SK-N-SH (cell line): ENCODE results near the gene CFAP210. TPM values are rescaled to one million over a fixed set of nuclear protein-coding genes. Genes with fewer than 3 reads are reported as not detected.

Source experiments
- CTCF ChIA-PET: fragments of 300-600, 350-600 bp; formaldehyde crosslinking; extraction: SDS; loops from one replicate; lab custom pipeline; 2021; lab: Yijun Ruan, JAX
- POLR2A ChIA-PET: fragments of 350-600 bp; sonication (Branson Sonifier 250); formaldehyde crosslinking; extraction: SDS; loops from one replicate; lab custom pipeline; 2020; ENCODE audit warnings: antibody characterized with exemption, inconsistent platforms; lab: Yijun Ruan, JAX
- DNase-seq: peaks from one replicate; pipeline ENCODE4 v3.0.0; 2012
- H2AFZ ChIP-seq: fragments of 200-600 bp; sonication (generic); 2 replicates; pipeline ENCODE4 v1.8.1; 2016; ENCODE audit warnings: antibody characterized with exemption, mild to moderate bottlenecking, low read depth
- H3F3A ChIP-seq: fragments of 200-600 bp; sonication (generic); replicated peaks from 2 replicates; pipeline ENCODE3; 2016; ENCODE audit warnings: antibody characterized with exemption, mild to moderate bottlenecking; ENCODE audit not compliant: insufficient read depth
- H3K27ac ChIP-seq, 2 experiments: fragments of 200-500 bp in 1 of 2; fragments of 200-600 bp in 1 of 2; sonication (Bioruptor generic) in 1 of 2; sonication (generic), shearing (Covaris generic) in 1 of 2; 2 replicates each; pipeline versions ENCODE4 v1.5.1 to v1.6.1; 2014 to 2016; ENCODE audit warnings: low read depth in 2 of 2, inconsistent platforms in 1 of 2, low read length in 1 of 2, mild to moderate bottlenecking in 1 of 2, mixed read lengths in 1 of 2
- H3K27me3 ChIP-seq: fragments of 200-600 bp; sonication (generic), shearing (Covaris generic); 2 replicates; pipeline ENCODE4 v1.6.1; 2016; ENCODE audit warnings: mixed run types; ENCODE audit not compliant: insufficient read depth
- H3K36me3 ChIP-seq, 2 experiments: fragments of 200-500 bp in 1 of 2; fragments of 200-600 bp in 1 of 2; sonication (Bioruptor generic) in 1 of 2; sonication (generic) in 1 of 2; replicated peaks in 1 of 2; 2 replicates each; pipeline versions ENCODE3 to v1.5.1; 2014 to 2016; ENCODE audit warnings: low read length in 1 of 2, mild to moderate bottlenecking in 1 of 2; ENCODE audit not compliant: insufficient read depth in 2 of 2, control insufficient read depth in 1 of 2
- H3K4me1 ChIP-seq, 2 experiments: fragments of 200-500 bp in 1 of 2; fragments of 200-600 bp in 1 of 2; sonication (Bioruptor generic) in 1 of 2; sonication (generic), shearing (Covaris generic) in 1 of 2; 2 replicates each; pipeline versions ENCODE4 v1.5.1 to v1.6.1; 2014 to 2016; ENCODE audit warnings: low read depth in 1 of 2, low read length in 1 of 2, mixed run types in 1 of 2; ENCODE audit not compliant: insufficient read depth in 2 of 2, control insufficient read depth in 1 of 2
- H3K4me2 ChIP-seq: fragments of 200-600 bp; sonication (generic), shearing (Covaris generic); 2 replicates; pipeline ENCODE4 v1.6.1; 2017; ENCODE audit warnings: mixed run types
- H3K4me3 ChIP-seq, 2 experiments: fragments of 200-500 bp in 1 of 2; fragments of 200-600 bp in 1 of 2; sonication (Bioruptor generic) in 1 of 2; sonication (generic), shearing (Covaris generic) in 1 of 2; 2 replicates each; pipeline versions ENCODE4 v1.5.1 to v1.8.1; 2014 to 2016; ENCODE audit warnings: low read depth in 2 of 2, inconsistent platforms in 1 of 2, low read length in 1 of 2, mild to moderate bottlenecking in 1 of 2, mixed read lengths in 1 of 2, moderate library complexity in 1 of 2
- H3K79me2 ChIP-seq: fragments of 200-600 bp; sonication (generic); 2 replicates; pipeline ENCODE4 v1.8.1; 2017; ENCODE audit warnings: mild to moderate bottlenecking; ENCODE audit not compliant: insufficient read depth
- H3K9ac ChIP-seq: fragments of 200-600 bp; sonication (generic); 2 replicates; pipeline ENCODE4 v1.6.1; 2017; ENCODE audit warnings: mixed run types
- H3K9me2 ChIP-seq: fragments of 200-600 bp; sonication (generic); 2 replicates; pipeline ENCODE4 v1.6.1; 2017; ENCODE audit warnings: mixed run types
- H3K9me3 ChIP-seq: fragments of 200-600 bp; sonication (generic); 2 replicates; pipeline ENCODE4 v1.6.1; 2017; ENCODE audit warnings: mixed run types, mild to moderate bottlenecking, moderate library complexity
- H4K20me1 ChIP-seq: fragments of 200-600 bp; sonication (generic); 2 replicates; pipeline ENCODE4 v1.6.1; 2017; ENCODE audit warnings: mild to moderate bottlenecking, mixed run types; ENCODE audit not compliant: insufficient read depth
- CHD2 ChIP-seq: fragments of 150-350 bp; IDR thresholded peaks from 2 replicates; pipeline ENCODE4 v1.6.1; 2018; ENCODE audit warnings: low read length; ENCODE audit not compliant: partially characterized antibody
- ELF1 ChIP-seq: IDR thresholded peaks from 2 replicates; pipeline ENCODE4 v1.4.0; 2012
- EZH2phosphoT487 ChIP-seq: fragments of 200-600 bp; sonication (generic); IDR thresholded peaks from 2 replicates; pipeline ENCODE4 v1.6.1; 2017; ENCODE audit warnings: low read depth, mixed run types, mild to moderate bottlenecking, antibody characterized with exemption, moderate library complexity, borderline replicate concordance
- FOSL2 ChIP-seq: IDR thresholded peaks from 2 replicates; pipeline ENCODE4 v1.4.0; 2012; ENCODE audit warnings: low read depth, mild to moderate bottlenecking, moderate library complexity, borderline replicate concordance
- FOXJ3 ChIP-seq: sonication (generic); formaldehyde crosslinking; IDR thresholded peaks from 2 replicates; pipeline ENCODE4 v1.5.1; 2020; ENCODE audit warnings: mild to moderate bottlenecking, missing genetic modification reagents
- FOXM1 ChIP-seq: IDR thresholded peaks from 2 replicates; pipeline ENCODE4 v1.4.0; 2012; ENCODE audit warnings: low read depth, mild to moderate bottlenecking
- MAX ChIP-seq: IDR thresholded peaks from 2 replicates; pipeline ENCODE4 v1.4.0; 2012; ENCODE audit warnings: low read depth
- NFIC ChIP-seq: IDR thresholded peaks from 2 replicates; pipeline ENCODE4 v1.4.0; 2012; ENCODE audit warnings: borderline replicate concordance
- POLR2AphosphoS5 ChIP-seq: IDR thresholded peaks from 2 replicates; pipeline ENCODE4 v1.6.1; 2012; ENCODE audit warnings: low read depth, low read length
- REST ChIP-seq: IDR thresholded peaks from 2 replicates; pipeline ENCODE4 v1.6.1; 2012; ENCODE audit warnings: mild to moderate bottlenecking, low read depth, low read length, moderate library complexity
- RXRA ChIP-seq: IDR thresholded peaks from 2 replicates; pipeline ENCODE4 v1.4.0; 2012; ENCODE audit warnings: low read depth, mild to moderate bottlenecking, borderline replicate concordance
- SIN3A ChIP-seq: IDR thresholded peaks from 2 replicates; pipeline ENCODE4 v1.6.1; 2012; ENCODE audit warnings: low read depth, mild to moderate bottlenecking, low read length, moderate library complexity, borderline replicate concordance
- TCF12 ChIP-seq: IDR thresholded peaks from 2 replicates; pipeline ENCODE4 v1.4.0; 2012
- TEAD4 ChIP-seq: IDR thresholded peaks from 2 replicates; pipeline ENCODE4 v1.4.0; 2012; ENCODE audit warnings: mild to moderate bottlenecking, borderline replicate concordance; ENCODE audit not compliant: insufficient read depth
- USF2 ChIP-seq: fragments of 150-350 bp; IDR thresholded peaks from 2 replicates; pipeline ENCODE4 v1.6.1; 2017; ENCODE audit warnings: antibody characterized with exemption, low read length, low read depth, borderline replicate concordance
- WGBS: methylation state at CpG from one replicate; pipeline ENCODE4 v1.1.6; 2017; ENCODE audit warnings: low lambda C conversion rate; 5-methylcytosine and 5-hydroxymethylcytosine counted together
- polyA plus RNA-seq, 3 experiments: library from polyadenylated mRNA; depleted of rRNA; stranded (reverse); fragments of >200 nt; gene quantifications; 2 replicates each; pipeline ENCODE4 v1.2.3, GENCODE V29; 2012
- TF ChIP-seq, protein P1 (sequence below): fragments of 200-600 bp; sonication (generic); IDR thresholded peaks from 2 replicates; pipeline ENCODE4 v1.6.1; 2017; ENCODE audit warnings: antibody characterized with exemption, mild to moderate bottlenecking, moderate library complexity
- TF ChIP-seq, protein P2 (sequence below): IDR thresholded peaks from 2 replicates; pipeline ENCODE4; 2012

CFAP210 gene
- polyA plus RNA-seq, 1 of the 3 experiments (the other 2 are of a cell fraction), result 0.03 TPM

DNA sequence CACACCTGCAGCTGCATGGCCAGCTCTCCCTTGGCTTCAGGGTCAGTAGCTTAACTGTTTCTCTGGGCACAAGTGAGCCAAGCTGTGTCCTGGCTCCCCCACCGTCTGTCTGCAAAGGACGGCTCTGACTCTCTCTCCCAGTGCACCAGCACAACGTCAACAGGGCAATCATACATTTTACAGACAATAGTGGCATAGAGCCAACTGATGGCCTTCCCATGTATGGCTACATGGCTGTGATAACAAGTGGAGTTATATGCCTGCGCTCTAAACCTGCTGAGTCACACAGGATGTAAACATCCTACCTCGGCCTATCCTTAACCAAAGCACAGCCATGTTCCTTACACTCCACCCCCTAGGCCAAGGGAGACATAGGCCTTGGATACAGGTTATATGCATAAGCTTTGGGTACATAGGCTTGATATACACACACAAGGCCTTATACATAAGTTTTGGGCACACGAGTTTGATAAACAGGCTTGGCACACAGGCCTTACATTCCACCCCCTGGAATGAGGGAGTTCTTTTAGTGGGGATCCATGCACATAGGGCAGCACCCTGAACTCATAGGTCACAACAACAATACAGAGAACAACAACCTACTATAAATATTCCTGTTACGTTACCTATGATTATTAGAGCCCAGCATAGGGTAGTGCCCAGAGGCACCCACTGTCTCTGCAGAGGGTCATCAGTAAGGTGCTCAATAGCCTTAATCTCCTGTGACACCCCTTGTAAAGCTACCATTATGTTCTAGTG, 17.7 kb upstream of the CFAP210 start:
- no peak for DNase-seq
- ChIA-PET CTCF (interaction anchor here (0.8 to 0.9 kb wide), 2 partner anchors 10 to 17 kb away, joined by 3 to 4 read pairs; no protein-coding TSS in a partner anchor), POLR2A (no interaction called here)
- Histone ChIP-seq H3K79me2 (no peaks in the 10 kb centered on the region), H3K36me3 (peaks cover 0 to 3% of the 10 kb centered on the region in 2 experiments), H3F3A (no peaks in the 10 kb centered on the region), H2AFZ (no peak overlapping the region), H3K9ac (no peak overlapping the region), H3K4me1 (peaks cover 16 to 48% of the 10 kb centered on the region in 2 experiments; a peak in 2 of 4 replicates), H3K9me2 (no peaks in the 10 kb centered on the region), H3K4me3 (no peak overlapping the region), H3K4me2 (no peak overlapping the region), H3K27me3 (no peaks in the 10 kb centered on the region), H4K20me1 (no peaks in the 10 kb centered on the region), H3K27ac (peak overlapping the region in 1 of 2 experiments; percentile 64; a peak in 1 of 4 replicates), H3K9me3 (no peaks in the 10 kb centered on the region)
- TF ChIP-seq EZH2phosphoT487 (no peak), TCF12 (no peak), FOXJ3 (CRISPR knock-in tag) (no peak), POLR2AphosphoS5 (no peak), FOSL2 (no peak), NFIC (no peak), TEAD4 (no peak), SIN3A (no peak), REST (no peak), ELF1 (no peak), RXRA (no peak), MAX (no peak), FOXM1 (no peak), CHD2 (no peak), USF2 (no peak)
- TF ChIP-seq, protein P1, sequence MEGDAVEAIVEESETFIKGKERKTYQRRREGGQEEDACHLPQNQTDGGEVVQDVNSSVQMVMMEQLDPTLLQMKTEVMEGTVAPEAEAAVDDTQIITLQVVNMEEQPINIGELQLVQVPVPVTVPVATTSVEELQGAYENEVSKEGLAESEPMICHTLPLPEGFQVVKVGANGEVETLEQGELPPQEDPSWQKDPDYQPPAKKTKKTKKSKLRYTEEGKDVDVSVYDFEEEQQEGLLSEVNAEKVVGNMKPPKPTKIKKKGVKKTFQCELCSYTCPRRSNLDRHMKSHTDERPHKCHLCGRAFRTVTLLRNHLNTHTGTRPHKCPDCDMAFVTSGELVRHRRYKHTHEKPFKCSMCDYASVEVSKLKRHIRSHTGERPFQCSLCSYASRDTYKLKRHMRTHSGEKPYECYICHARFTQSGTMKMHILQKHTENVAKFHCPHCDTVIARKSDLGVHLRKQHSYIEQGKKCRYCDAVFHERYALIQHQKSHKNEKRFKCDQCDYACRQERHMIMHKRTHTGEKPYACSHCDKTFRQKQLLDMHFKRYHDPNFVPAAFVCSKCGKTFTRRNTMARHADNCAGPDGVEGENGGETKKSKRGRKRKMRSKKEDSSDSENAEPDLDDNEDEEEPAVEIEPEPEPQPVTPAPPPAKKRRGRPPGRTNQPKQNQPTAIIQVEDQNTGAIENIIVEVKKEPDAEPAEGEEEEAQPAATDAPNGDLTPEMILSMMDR, result no peak
- TF ChIP-seq, protein P2, sequence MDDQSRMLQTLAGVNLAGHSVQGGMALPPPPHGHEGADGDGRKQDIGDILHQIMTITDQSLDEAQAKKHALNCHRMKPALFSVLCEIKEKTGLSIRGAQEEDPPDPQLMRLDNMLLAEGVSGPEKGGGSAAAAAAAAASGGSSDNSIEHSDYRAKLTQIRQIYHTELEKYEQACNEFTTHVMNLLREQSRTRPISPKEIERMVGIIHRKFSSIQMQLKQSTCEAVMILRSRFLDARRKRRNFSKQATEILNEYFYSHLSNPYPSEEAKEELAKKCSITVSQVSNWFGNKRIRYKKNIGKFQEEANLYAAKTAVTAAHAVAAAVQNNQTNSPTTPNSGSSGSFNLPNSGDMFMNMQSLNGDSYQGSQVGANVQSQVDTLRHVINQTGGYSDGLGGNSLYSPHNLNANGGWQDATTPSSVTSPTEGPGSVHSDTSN, result no peak
- 60% methylated on average over 6 of the region's 7 CpGs for WGBS
